Activated naive CD4-positive, alpha-beta T cell treated with anti-CD3 and anti-CD28 coated beads, Interleukin-2, amount 50 U/mL, for 24 hours (primary cell): ENCODE results near the gene ARHGEF33.

Experiments used
- H3K27ac Mint-ChIP-seq: one replicate; pipeline ENCODE4 v1.8.0; 2021; ENCODE audit warnings: mild to moderate bottlenecking, mixed read lengths
- H3K27me3 Mint-ChIP-seq: one replicate; pipeline ENCODE4 v1.8.0; 2021; ENCODE audit warnings: mixed read lengths
- H3K36me3 Mint-ChIP-seq: one replicate; pipeline ENCODE4 v1.8.0; 2021; ENCODE audit warnings: mixed read lengths
- H3K4me1 Mint-ChIP-seq: one replicate; pipeline ENCODE4 v1.8.0; 2021; ENCODE audit warnings: mixed read lengths
- H3K4me3 Mint-ChIP-seq: one replicate; pipeline ENCODE4 v1.8.0; 2021; ENCODE audit warnings: mild to moderate bottlenecking, mixed read lengths
- H3K9me3 Mint-ChIP-seq: one replicate; pipeline ENCODE4 v1.8.0; 2021; ENCODE audit warnings: mixed read lengths

Gene ARHGEF33

DNA sequence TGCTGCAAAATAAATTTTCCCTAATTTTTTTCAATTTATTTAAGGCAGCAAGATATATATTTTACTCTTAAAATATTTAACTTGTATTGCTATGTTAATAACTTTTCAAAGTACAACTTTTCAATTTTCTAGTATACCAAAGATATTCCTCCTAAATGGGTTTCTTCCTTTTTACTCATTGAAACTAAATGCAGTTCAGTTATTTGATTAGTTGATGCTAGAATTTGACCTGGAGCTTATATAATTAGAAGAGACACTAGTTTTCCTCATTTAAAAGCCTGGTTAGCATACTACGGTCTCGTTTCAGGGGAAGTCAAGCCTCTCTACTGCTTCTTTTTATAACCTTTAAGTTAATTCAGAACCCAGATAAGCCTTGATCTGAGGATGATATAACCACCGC is at the start of gene ARHGEF33:
Gene ARHGEF33 (plus strand): TSS at position 301 of the 400 bp plus-strand sequence. CDS start 29,573 bp downstream, outside the sequence.
- H3K9me3 Mint-ChIP-seq = no peaks in the 10 kb centered on the region
- no peak within 1 kb of the TSS for H3K27ac Mint-ChIP-seq
- peaks cover 3% of the 10 kb centered on the region for H3K36me3 Mint-ChIP-seq
- H3K27me3 Mint-ChIP-seq = no peaks in the 10 kb centered on the region
- H3K4me1 Mint-ChIP-seq = no peaks in the 10 kb centered on the region
- no peak within 1 kb of the TSS for H3K4me3 Mint-ChIP-seq

DNA sequence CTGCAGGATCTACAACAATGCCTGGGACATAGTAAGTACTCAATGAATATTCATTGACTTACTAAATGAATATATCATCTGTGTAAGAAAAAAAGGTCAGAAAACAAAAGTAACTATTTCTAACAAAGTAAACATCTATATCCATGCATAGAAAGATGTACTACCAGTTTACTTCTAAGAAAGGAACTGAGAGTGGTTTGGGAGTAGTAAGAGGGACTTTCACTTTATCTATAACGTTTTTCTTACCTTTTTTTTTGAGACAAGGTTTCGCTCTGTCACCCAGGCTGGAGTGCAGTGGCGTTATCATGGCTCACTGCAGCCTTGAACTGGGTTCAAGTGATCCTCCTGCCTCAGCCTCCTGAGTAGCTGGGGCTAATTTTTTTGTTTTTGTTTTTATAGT is 39.6 kb upstream of the ARHGEF33 start:
- no peaks in the 10 kb centered on the region for H3K9me3 Mint-ChIP-seq
- H3K27ac Mint-ChIP-seq = no peak overlapping the region
- H3K36me3 Mint-ChIP-seq = peaks cover 25% of the 10 kb centered on the region

GRCh38 chr2:38856165-38856564 is 33.5 kb upstream of the ARHGEF33 start:
- H3K4me1 Mint-ChIP-seq = no peaks in the 10 kb centered on the region
- no peaks in the 10 kb centered on the region for H3K27me3 Mint-ChIP-seq
- no peak overlapping the region for H3K4me3 Mint-ChIP-seq
- no peaks in the 10 kb centered on the region for H3K9me3 Mint-ChIP-seq
- no peak overlapping the region for H3K27ac Mint-ChIP-seq
- H3K36me3 Mint-ChIP-seq = peaks cover 27% of the 10 kb centered on the region

More for the DNA sequence above, 39.6 kb upstream of the ARHGEF33 start:
- Mint-ChIP-seq H3K4me1 (no peaks in the 10 kb centered on the region), H3K27me3 (no peaks in the 10 kb centered on the region), H3K4me3 (no peak overlapping the region)

- Mint-ChIP-seq H3K36me3 (peaks cover 31% of the 10 kb centered on the region), H3K27ac (no peak overlapping the region), H3K9me3 (no peaks in the 10 kb centered on the region), H3K4me1 (no peaks in the 10 kb centered on the region), H3K4me3 (no peak overlapping the region), H3K27me3 (no peaks in the 10 kb centered on the region)
These were observed 27.2 kb upstream of the ARHGEF33 start for GRCh38 chr2:38862476-38862875.

DNA sequence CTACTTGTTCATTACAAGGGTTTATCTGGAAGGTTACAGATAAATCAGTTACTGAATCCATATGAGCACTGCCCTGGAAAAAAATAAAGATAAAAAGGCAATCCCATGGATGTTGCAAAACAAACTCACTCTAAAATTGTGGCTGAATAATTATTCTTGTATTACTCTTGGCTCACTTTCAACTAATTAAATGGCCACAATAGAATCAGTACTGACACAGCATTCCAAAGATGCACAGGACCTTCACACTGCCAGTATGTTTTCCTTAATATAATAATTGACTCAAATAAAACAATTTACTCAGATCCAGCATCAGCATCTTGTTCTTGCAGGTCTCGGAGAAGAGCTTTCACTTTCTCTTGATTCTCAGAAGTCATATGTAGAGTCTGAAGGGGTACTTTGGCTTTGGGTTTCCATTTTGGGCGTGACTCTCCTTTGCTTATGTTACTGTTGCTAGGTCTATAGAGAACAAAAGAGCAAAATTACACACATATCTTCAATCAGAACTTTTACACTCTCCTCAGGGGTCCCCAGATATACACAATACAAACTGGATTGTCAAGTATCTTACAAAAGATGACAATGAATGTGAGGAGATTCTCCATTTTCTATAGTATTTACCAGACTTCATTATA is 26.5 kb upstream of the ARHGEF33 start:
- Mint-ChIP-seq H3K36me3 (peaks cover 35% of the 10 kb centered on the region), H3K4me1 (no peaks in the 10 kb centered on the region), H3K27me3 (no peaks in the 10 kb centered on the region), H3K4me3 (no peak overlapping the region), H3K9me3 (no peaks in the 10 kb centered on the region), H3K27ac (no peak overlapping the region)

GRCh38 chr2:38866773-38867443 is 22.8 kb upstream of the ARHGEF33 start:
- H3K27ac Mint-ChIP-seq = no peak overlapping the region
- H3K9me3 Mint-ChIP-seq = peaks cover 8% of the 10 kb centered on the region
- H3K36me3 Mint-ChIP-seq = peaks cover 35% of the 10 kb centered on the region
- no peaks in the 10 kb centered on the region for H3K27me3 Mint-ChIP-seq
- no peak overlapping the region for H3K4me3 Mint-ChIP-seq
- H3K4me1 Mint-ChIP-seq = no peaks in the 10 kb centered on the region

GRCh38 chr2:38871432-38871831 is 18.2 kb upstream of the ARHGEF33 start:
- peaks cover 33% of the 10 kb centered on the region for H3K36me3 Mint-ChIP-seq
- H3K4me3 Mint-ChIP-seq = no peak overlapping the region
- H3K27ac Mint-ChIP-seq = no peak overlapping the region
- H3K4me1 Mint-ChIP-seq = peaks cover 33% of the 10 kb centered on the region
- H3K27me3 Mint-ChIP-seq = no peaks in the 10 kb centered on the region
- peaks cover 15% of the 10 kb centered on the region for H3K9me3 Mint-ChIP-seq

DNA sequence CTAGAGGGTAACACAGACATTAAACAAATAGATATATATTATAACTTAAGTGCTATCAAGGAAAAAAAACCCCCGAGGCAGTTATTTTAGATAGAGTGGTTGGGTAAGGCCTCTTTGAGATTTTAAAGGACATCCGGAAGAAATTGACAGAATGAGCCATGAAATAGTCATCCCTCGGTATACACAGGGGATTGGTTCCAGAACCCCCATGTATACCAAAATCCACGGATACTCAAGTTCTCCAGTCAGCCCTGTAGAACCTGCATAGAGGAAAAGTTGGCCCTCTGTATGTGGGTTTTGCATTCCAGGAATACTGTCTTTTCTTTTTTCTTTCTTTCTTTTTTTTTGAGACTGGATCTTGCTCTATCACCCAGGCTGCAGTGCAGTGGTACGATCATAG is 15.9 kb upstream of the ARHGEF33 start:
- H3K4me3 Mint-ChIP-seq = peak overlapping the region; percentile 51
- peaks cover 36% of the 10 kb centered on the region for H3K4me1 Mint-ChIP-seq
- H3K9me3 Mint-ChIP-seq = peaks cover 15% of the 10 kb centered on the region
- H3K27ac Mint-ChIP-seq = no peak overlapping the region
- H3K36me3 Mint-ChIP-seq = peaks cover 28% of the 10 kb centered on the region
- no peaks in the 10 kb centered on the region for H3K27me3 Mint-ChIP-seq

DNA sequence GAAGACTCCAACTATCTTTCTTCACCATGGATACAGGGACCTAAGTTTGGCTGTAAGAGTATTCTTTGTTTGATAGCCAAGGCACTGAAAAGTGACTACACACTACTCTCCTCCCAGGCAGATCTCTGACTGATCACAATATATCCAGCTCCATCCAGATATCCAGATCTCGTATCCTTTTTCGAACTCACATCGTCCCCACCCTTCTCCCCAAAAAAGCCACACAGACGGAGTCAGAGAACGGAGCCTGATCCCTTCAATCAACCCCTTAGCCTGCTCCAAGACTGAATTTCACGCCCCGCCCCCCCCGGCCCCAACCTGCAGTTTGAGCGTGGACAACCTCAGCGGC is 14.5 kb upstream of the ARHGEF33 start:
- Mint-ChIP-seq H3K9me3 (peaks cover 9% of the 10 kb centered on the region), H3K36me3 (peaks cover 16% of the 10 kb centered on the region), H3K27ac (peak overlapping the region; percentile 95), H3K27me3 (no peaks in the 10 kb centered on the region), H3K4me1 (peaks cover 36% of the 10 kb centered on the region), H3K4me3 (peak overlapping the region; percentile 99)

GRCh38 chr2:38875576-38876367 is 13.9 kb upstream of the ARHGEF33 start, which contains the start of the genes DHX57 and MORN2:
Gene DHX57, minus strand, starts transcription at chr2:38875934. Its CDS starts 7,529 bp downstream, at chr2:38868405.
Gene MORN2, plus strand, starts transcription at chr2:38875976.
- H3K36me3 Mint-ChIP-seq = peaks cover 15% of the 10 kb centered on the region
- H3K4me3 Mint-ChIP-seq = peak within 1 kb of the TSS; percentile 99
- no peaks in the 10 kb centered on the region for H3K27me3 Mint-ChIP-seq
- H3K27ac Mint-ChIP-seq = peak within 1 kb of the TSS; percentile 95
- peaks cover 36% of the 10 kb centered on the region for H3K4me1 Mint-ChIP-seq
- H3K9me3 Mint-ChIP-seq = peaks cover 7% of the 10 kb centered on the region

GRCh38 chr2:38876407-38876806 is 13.3 kb upstream of the ARHGEF33 start:
- peaks cover 15% of the 10 kb centered on the region for H3K36me3 Mint-ChIP-seq
- peaks cover 7% of the 10 kb centered on the region for H3K9me3 Mint-ChIP-seq
- peak overlapping the region; percentile 95 for H3K27ac Mint-ChIP-seq
- H3K27me3 Mint-ChIP-seq = no peaks in the 10 kb centered on the region
- peak overlapping the region; percentile 99 for H3K4me3 Mint-ChIP-seq
- H3K4me1 Mint-ChIP-seq = peaks cover 36% of the 10 kb centered on the region

DNA sequence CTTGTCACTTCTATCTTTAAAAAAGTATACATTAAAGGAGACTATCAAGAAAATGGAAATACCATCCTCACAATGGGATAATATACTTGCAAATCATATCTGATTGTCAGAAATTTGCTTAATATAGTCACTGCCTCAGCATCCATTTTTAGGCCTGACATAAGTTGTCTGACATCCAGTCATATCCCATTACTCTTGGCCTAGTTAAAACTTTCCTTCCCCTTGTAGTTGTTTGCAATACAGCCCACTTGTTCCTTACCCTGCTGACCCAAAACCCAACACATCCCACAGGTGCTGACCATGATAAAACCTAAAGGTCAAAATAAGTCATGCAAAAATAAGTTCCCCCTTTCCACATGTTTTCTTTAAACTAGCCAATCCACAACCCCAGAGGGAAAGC is 3.6 kb upstream of the ARHGEF33 start:
- no peak overlapping the region for H3K4me3 Mint-ChIP-seq
- H3K4me1 Mint-ChIP-seq = no peaks in the 10 kb centered on the region
- no peak overlapping the region for H3K27ac Mint-ChIP-seq
- no peaks in the 10 kb centered on the region for H3K9me3 Mint-ChIP-seq
- H3K36me3 Mint-ChIP-seq = peaks cover 6% of the 10 kb centered on the region
- no peaks in the 10 kb centered on the region for H3K27me3 Mint-ChIP-seq

- Mint-ChIP-seq H3K27ac (no peak overlapping the region), H3K27me3 (no peaks in the 10 kb centered on the region)
These were observed 2.3 kb upstream of the ARHGEF33 start for GRCh38 chr2:38887347-38887746.

GRCh38 chr2:38887902-38888554 is 1.6 kb upstream of the ARHGEF33 start:
- no peak overlapping the region for H3K27ac Mint-ChIP-seq
- H3K36me3 Mint-ChIP-seq = peaks cover 5% of the 10 kb centered on the region
- no peaks in the 10 kb centered on the region for H3K27me3 Mint-ChIP-seq
- no peak overlapping the region for H3K4me3 Mint-ChIP-seq
- no peaks in the 10 kb centered on the region for H3K4me1 Mint-ChIP-seq
- H3K9me3 Mint-ChIP-seq = no peaks in the 10 kb centered on the region

More at GRCh38 chr2:38887347-38887746, 2.3 kb upstream of the ARHGEF33 start:
- H3K9me3 Mint-ChIP-seq = no peaks in the 10 kb centered on the region
- H3K4me3 Mint-ChIP-seq = no peak overlapping the region
- no peaks in the 10 kb centered on the region for H3K4me1 Mint-ChIP-seq
- H3K36me3 Mint-ChIP-seq = peaks cover 5% of the 10 kb centered on the region

DNA sequence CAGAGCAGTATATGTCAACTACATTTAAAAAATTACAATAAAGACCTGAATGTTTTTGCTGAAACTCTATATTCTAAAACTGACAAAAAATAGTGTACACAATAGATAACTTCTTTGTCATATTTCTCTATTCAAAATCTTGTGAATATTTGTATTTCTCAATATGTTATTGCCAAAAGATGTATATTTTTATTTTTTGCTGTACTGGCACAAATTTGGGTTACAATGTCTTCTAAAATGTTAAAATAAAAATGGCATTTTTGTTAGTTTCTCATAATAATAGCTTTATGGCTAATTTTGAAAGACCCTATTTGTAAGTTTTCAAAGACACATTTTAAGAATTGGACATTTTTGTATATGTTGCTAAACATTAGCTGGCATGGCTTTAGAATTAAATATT is 630 bp upstream of the ARHGEF33 start:
- no peaks in the 10 kb centered on the region for H3K9me3 Mint-ChIP-seq
- no peak overlapping the region for H3K4me3 Mint-ChIP-seq

More for the DNA sequence above, 630 bp upstream of the ARHGEF33 start:
- Mint-ChIP-seq H3K4me1 (no peaks in the 10 kb centered on the region), H3K27me3 (no peaks in the 10 kb centered on the region), H3K36me3 (peaks cover 5% of the 10 kb centered on the region), H3K27ac (no peak overlapping the region)
